A549 (cell line): ENCODE measurements around the gene PTPRN2.

Source experiments
- JUNB ChIP-seq: fragments of >200 bp; sonication (Bioruptor Twin); formaldehyde crosslinking; IDR thresholded peaks from 2 replicates; pipeline ENCODE4 v1.6.1; 2016
- KDM5A ChIP-seq: fragments of 200-600 bp; sonication (generic); IDR thresholded peaks from 2 replicates; pipeline ENCODE4 v1.6.1; 2016; ENCODE audit warnings: antibody characterized with exemption, mild to moderate bottlenecking
- SMC3 ChIP-seq: fragments of >200 bp; sonication (Bioruptor Twin); formaldehyde crosslinking; IDR thresholded peaks from 3 replicates; pipeline ENCODE4 v1.6.1; 2018; ENCODE audit warnings: inconsistent platforms

DNA sequence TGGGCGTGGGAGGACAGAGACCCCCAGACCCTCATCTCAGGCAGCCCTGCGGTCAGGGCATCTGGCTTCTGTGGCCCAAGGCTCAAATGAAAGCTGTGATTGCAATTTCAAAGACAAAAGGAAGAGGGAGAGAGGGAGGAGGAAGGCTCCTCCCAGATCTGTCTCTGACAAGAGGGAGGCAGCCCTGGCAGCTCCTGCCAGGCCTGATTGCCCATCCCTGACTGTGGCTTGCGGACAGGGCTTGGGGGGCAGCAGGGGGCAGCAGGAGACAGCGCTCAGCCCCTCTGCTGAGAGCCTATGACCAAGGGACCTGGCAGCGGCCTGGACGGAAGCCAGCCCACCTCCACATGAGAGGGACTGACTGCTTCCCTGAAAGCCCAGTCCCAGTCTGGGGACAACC, 91.8 kb downstream of the PTPRN2 start:
- TF ChIP-seq JUNB (no peak), KDM5A (no peak), SMC3 (0 out of 3 replicates have a peak, but pooled peaks have one; percentile 6)
